ENCODE data around the gene SLC25A52. TPM values are rescaled to one million over a fixed set of nuclear protein-coding genes. Genes with fewer than 3 reads are reported as not detected.

The SLC25A52 gene
- total RNA-seq: 0.39 TPM in 1 of 2 replicates, not detected in the other

DNA sequence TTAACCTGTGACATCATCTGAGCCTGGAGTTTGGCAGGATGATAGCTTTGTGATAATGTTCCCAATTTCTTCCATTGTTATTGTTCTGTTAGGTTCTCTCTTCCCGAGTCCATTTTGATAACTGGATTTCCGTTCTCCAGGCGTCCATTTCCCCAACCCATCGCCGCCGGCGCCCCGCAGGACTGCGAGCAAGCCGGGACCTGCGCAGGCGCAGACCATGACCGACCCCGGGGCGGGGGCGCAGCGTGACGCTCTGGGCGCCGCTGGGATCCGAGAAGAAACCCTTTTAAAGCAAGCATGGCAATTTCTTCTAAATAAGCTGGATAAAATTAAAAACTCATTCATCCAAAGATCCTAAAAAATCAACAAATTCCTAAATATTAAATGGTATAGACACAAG lies at the start of gene SLC25A52:
TSS of gene SLC25A52 (minus strand) at position 186 of the 400 bp plus-strand sequence. CDS start 219 bp downstream, outside the sequence.

Other genes with a start within 250 kb of the SLC25A52 start
- gene TTR, start 169.0 kb downstream of the SLC25A52 start, total RNA-seq: 0.39 TPM in 1 of 2 replicates, not detected in the other
- gene B4GALT6, start 76.3 kb downstream of the SLC25A52 start, total RNA-seq: 5.4 and 6.7 TPM in 2 replicates
- gene TRAPPC8, start 182.2 kb upstream of the SLC25A52 start, total RNA-seq: 38.5 and 47.8 TPM in 2 replicates